DOHH2 (cell line): Measurements from ENCODE around the gene ZFPM1.

Experiments
- H3F3A ChIP-seq: fragments of 200-600 bp; sonication (generic), shearing (Covaris generic); 2 replicates; pipeline ENCODE4 v1.6.0; 2016; ENCODE audit warnings: antibody characterized with exemption, mild to moderate bottlenecking; ENCODE audit not compliant: control insufficient read depth, insufficient read depth
- H3K27ac ChIP-seq: fragments of 200-600 bp; sonication (generic); 2 replicates; pipeline ENCODE4 v1.5.1; 2014; ENCODE audit warnings: low read depth, mild to moderate bottlenecking, low read length, moderate library complexity
- H3K27me3 ChIP-seq: fragments of 200-600 bp; sonication (generic); 2 replicates; pipeline ENCODE4 v1.6.1; 2014; ENCODE audit warnings: mild to moderate bottlenecking, low read length, mixed read lengths; ENCODE audit not compliant: control insufficient read depth
- H3K36me3 ChIP-seq: fragments of 200-600 bp; sonication (generic); 2 replicates; pipeline ENCODE4 v1.6.1; 2014; ENCODE audit warnings: mild to moderate bottlenecking, low read length, moderate library complexity, mixed read lengths; ENCODE audit not compliant: control insufficient read depth
- H3K4me1 ChIP-seq: fragments of 200-600 bp; sonication (generic); 2 replicates; pipeline ENCODE4 v1.6.1; 2014; ENCODE audit warnings: mild to moderate bottlenecking, low read length, mixed read lengths; ENCODE audit not compliant: control insufficient read depth
- H3K4me2 ChIP-seq: fragments of 200-600 bp; sonication (generic); 2 replicates; pipeline ENCODE4 v1.6.0; 2014; ENCODE audit warnings: mild to moderate bottlenecking, low read length, moderate library complexity
- H3K4me3 ChIP-seq: fragments of 200-600 bp; sonication (generic); 2 replicates; pipeline ENCODE4 v1.5.1; 2014; ENCODE audit warnings: mild to moderate bottlenecking, low read length, mixed read lengths
- H3K79me2 ChIP-seq: fragments of 200-600 bp; sonication (generic); 2 replicates; pipeline ENCODE4 v1.6.1; 2014; ENCODE audit warnings: mild to moderate bottlenecking, low read length, mixed read lengths; ENCODE audit not compliant: control insufficient read depth
- H3K9me2 ChIP-seq: fragments of 200-600 bp; sonication (generic); replicated peaks from 2 replicates; pipeline ENCODE4 v1.6.1; 2014; ENCODE audit warnings: mild to moderate bottlenecking, low read length, mixed read lengths; ENCODE audit not compliant: control insufficient read depth
- H3K9me3 ChIP-seq: fragments of 200-600 bp; sonication (generic); 2 replicates; pipeline ENCODE4 v1.6.1; 2014; ENCODE audit warnings: antibody characterized with exemption, low read length, mixed read lengths; ENCODE audit not compliant: control insufficient read depth, insufficient read depth
- H4K20me1 ChIP-seq: fragments of 200-600 bp; sonication (generic); 2 replicates; pipeline ENCODE4 v1.6.0; 2014; ENCODE audit warnings: low read depth, mild to moderate bottlenecking, antibody characterized with exemption, low read length, moderate library complexity; ENCODE audit not compliant: control insufficient read depth, insufficient read depth
- CTCF ChIP-seq: fragments of 200-600 bp; sonication (generic); IDR thresholded peaks from one replicate; pipeline ENCODE4 v1.5.1; 2014; ENCODE audit warnings: antibody characterized with exemption, mild to moderate bottlenecking, low read depth, low read length; ENCODE audit not compliant: poor library complexity, severe bottlenecking
- EZH2phosphoT487 ChIP-seq: fragments of 200-600 bp; sonication (generic); IDR thresholded peaks from 2 replicates; pipeline ENCODE4 v1.6.1; 2017; ENCODE audit warnings: borderline replicate concordance, mild to moderate bottlenecking, antibody characterized with exemption, low read length, moderate library complexity, mixed read lengths

Gene ZFPM1

GRCh38 chr16:88455610-88456355, 2.7 kb downstream of the ZFPM1 start:
- Histone ChIP-seq H3K36me3 (no peaks in the 10 kb centered on the region), H4K20me1 (peaks cover 3% of the 10 kb centered on the region; the same call in 1 of the 2 replicates)

GRCh38 chr16:88456356-88457292, 3.5 kb downstream of the ZFPM1 start:
- peaks cover 36% of the 10 kb centered on the region for H3K27me3 ChIP-seq
- no peaks in the 10 kb centered on the region for H3K9me2 ChIP-seq
- no peaks in the 10 kb centered on the region for H3K9me3 ChIP-seq
- H4K20me1 ChIP-seq = peaks cover 3% of the 10 kb centered on the region; the same call in 1 of the 2 replicates
- no peaks in the 10 kb centered on the region for H3K36me3 ChIP-seq
- peaks cover 31% of the 10 kb centered on the region for H3K4me1 ChIP-seq
- TF ChIP-seq EZH2phosphoT487 (no peak), CTCF (no peak)
- H3K79me2 ChIP-seq = no peaks in the 10 kb centered on the region
- H3K27ac ChIP-seq = no peak overlapping the region
- no peak overlapping the region for H3K4me3 ChIP-seq
- H3F3A ChIP-seq = no peaks in the 10 kb centered on the region
- peak overlapping the region; percentile 30; the same call in 1 of the 2 replicates for H3K4me2 ChIP-seq

More at GRCh38 chr16:88455610-88456355, 2.7 kb downstream of the ZFPM1 start:
- Histone ChIP-seq H3K4me1 (peaks cover 31% of the 10 kb centered on the region), H3K4me3 (0 out of 2 replicates have a peak overlapping the region, but pooled peaks have one; percentile 13), H3F3A (no peaks in the 10 kb centered on the region), H3K27me3 (peaks cover 36% of the 10 kb centered on the region), H3K4me2 (peak overlapping the region; percentile 30), H3K9me2 (no peaks in the 10 kb centered on the region), H3K27ac (no peak overlapping the region), H3K79me2 (no peaks in the 10 kb centered on the region), H3K9me3 (no peaks in the 10 kb centered on the region)
- TF ChIP-seq EZH2phosphoT487 = peak; percentile 98
- TF ChIP-seq CTCF = no peak

- no peak overlapping the region for H3K4me3 ChIP-seq
- H4K20me1 ChIP-seq = peaks cover 3% of the 10 kb centered on the region; the same call in 1 of the 2 replicates
- H3K4me1 ChIP-seq = peaks cover 19% of the 10 kb centered on the region; the same call in 1 of the 2 replicates
- H3K27me3 ChIP-seq = peaks cover 36% of the 10 kb centered on the region
- H3K4me2 ChIP-seq = no peak overlapping the region
- no peaks in the 10 kb centered on the region for H3K9me2 ChIP-seq
- no peaks in the 10 kb centered on the region for H3F3A ChIP-seq
- no peak for TF ChIP-seq EZH2phosphoT487
- no peak for TF ChIP-seq CTCF
- H3K79me2 ChIP-seq = no peaks in the 10 kb centered on the region
- no peaks in the 10 kb centered on the region for H3K9me3 ChIP-seq
- H3K36me3 ChIP-seq = no peaks in the 10 kb centered on the region
- H3K27ac ChIP-seq = no peak overlapping the region
Measured at GRCh38 chr16:88458039-88458772, 5.1 kb downstream of the ZFPM1 start.
